GM23248 (cell line): ENCODE data around the gene SMC6.

Experiments
- EZH2 ChIP-seq: fragments of 200-600 bp; sonication (generic); IDR thresholded peaks from 2 replicates; pipeline ENCODE4 v1.6.1; 2018; ENCODE audit warnings: antibody characterized with exemption, mild to moderate bottlenecking; ENCODE audit not compliant: insufficient read depth, poor library complexity, severe bottlenecking
- EZH2phosphoT487 ChIP-seq: fragments of 200-600 bp; sonication (generic); IDR thresholded peaks from 2 replicates; pipeline ENCODE4 v1.6.1; 2018; ENCODE audit warnings: antibody characterized with exemption, moderate library complexity, mild to moderate bottlenecking, low read depth; ENCODE audit not compliant: insufficient read depth

DNA sequence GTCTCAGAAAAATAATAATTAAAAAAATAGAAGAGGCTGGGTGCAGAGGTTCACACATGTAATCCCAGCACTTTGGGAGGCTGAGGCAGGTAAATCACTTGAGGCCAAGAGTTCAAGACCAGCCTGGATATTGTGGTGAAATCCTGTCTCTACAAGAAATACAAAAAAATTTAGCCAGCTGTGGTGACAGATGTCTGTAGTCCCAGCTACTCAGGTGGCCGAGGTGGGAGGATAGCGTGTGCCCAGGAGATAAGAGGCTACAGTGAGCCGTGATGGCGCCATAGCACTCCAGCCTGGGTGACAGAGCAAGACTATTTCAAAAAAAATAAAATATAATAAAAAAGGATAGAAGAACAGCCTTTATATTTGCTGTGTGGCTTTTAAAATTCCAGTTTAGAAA, 35.9 kb downstream of the SMC6 start:
- no peak for TF ChIP-seq EZH2
- TF ChIP-seq EZH2phosphoT487, result no peak
